Measurements from ENCODE around the gene DCLRE1B. TPM values are rescaled to one million over a fixed set of nuclear protein-coding genes. Genes with fewer than 3 reads are reported as not detected.

The DCLRE1B gene
- total RNA-seq, 1 experiment from 2014 or later, result 11.2 TPM

GRCh38 chr1:113905435-113905861 lies 322 bp downstream of the DCLRE1B start:
- peak overlapping the region; percentile 94 for H3K4me2 ChIP-seq
- 0 out of 2 replicates have a peak, but pooled peaks cover 9% of the 10 kb centered on the region for H3K36me3 ChIP-seq (ENCODE audit: low read depth)
- peaks cover 10% of the 10 kb centered on the region for H3F3A ChIP-seq (ENCODE audit: insufficient read depth, low read depth)
- intact Hi-C loops (cut with micrococcal nuclease; ENCODE audit: unreplicated experiment), result loop anchor here (1.0 kb wide), 4 partner anchors 24 to 146 kb away; partner anchors contain the start of genes HIPK1, PHTF1 and RSBN1
- no peaks in the 10 kb centered on the region for H3K9me3 ChIP-seq (ENCODE audit: insufficient read depth, low read depth)
- CTCF ChIA-PET, result interaction anchor here (1.1 to 1.5 kb wide), 2 partner anchors 23 to 31 kb away, joined by 3 to 5 read pairs; partner anchors contain the start of gene HIPK1
- H3K27ac ChIP-seq, result peak overlapping the region; percentile 21; the same call in 1 of the 2 replicates
- peak in 1 of 2 experiments; percentile 59 for DNase-seq
- H2AFZ ChIP-seq, result peak overlapping the region; percentile 100
- TSS peak; percentile 45 for BruUV-seq (replicated peaks)
- no peak for TF ChIP-seq EZH2 (IDR thresholded peaks at IDR 0.05; ENCODE audit: low read depth)
- TF ChIP-seq CTCF (conservative IDR thresholded peaks at IDR 0.05), result no peak; the same call in 1 of the 2 replicates
- H3K27me3 ChIP-seq (ENCODE audit: insufficient read depth, low read depth), result no peaks in the 10 kb centered on the region
- peaks cover 10% of the 10 kb centered on the region for H3K4me1 ChIP-seq (replicated peaks; ENCODE audit: insufficient read depth)
- peak overlapping the region; percentile 85 for H3K4me3 ChIP-seq
- no peaks in the 10 kb centered on the region for H3K9me2 ChIP-seq (ENCODE audit: insufficient read depth)
- no peaks in the 10 kb centered on the region for H4K20me1 ChIP-seq (ENCODE audit: insufficient read depth)
- peaks cover 35% of the 10 kb centered on the region for H3K79me2 ChIP-seq (ENCODE audit: low read depth)
- POLR2A ChIA-PET (ENCODE audit: unreplicated experiment), result interaction anchor here (1.0 kb wide), 1 partner anchor 24 kb away, joined by 6 read pairs; the partner anchor contains the start of gene HIPK1

- TF ChIP-seq CTCF (conservative IDR thresholded peaks at IDR 0.05), result no peak
- no peak for TF ChIP-seq EZH2 (IDR thresholded peaks at IDR 0.05; ENCODE audit: low read depth)
- no peak overlapping the region for H3K4me3 ChIP-seq
- DNase-seq, result no peak
- H3F3A ChIP-seq (ENCODE audit: insufficient read depth, low read depth), result peaks cover 5% of the 10 kb centered on the region; the same call in 1 of the 2 replicates
- no peak overlapping the region for H3K4me2 ChIP-seq
- no peaks in the 10 kb centered on the region for H3K79me2 ChIP-seq (ENCODE audit: low read depth)
- no peaks in the 10 kb centered on the region for H4K20me1 ChIP-seq (ENCODE audit: insufficient read depth)
- intact Hi-C loops (cut with micrococcal nuclease; ENCODE audit: unreplicated experiment), result no loop called here
- H3K27ac ChIP-seq, result no peak overlapping the region
- no peaks in the 10 kb centered on the region for H3K27me3 ChIP-seq (ENCODE audit: insufficient read depth, low read depth)
- H3K36me3 ChIP-seq (ENCODE audit: low read depth), result peaks cover 17% of the 10 kb centered on the region; the same call in 1 of the 2 replicates
- no peaks in the 10 kb centered on the region for H3K9me3 ChIP-seq (ENCODE audit: insufficient read depth, low read depth)
- H2AFZ ChIP-seq, result no peak overlapping the region
- ChIA-PET CTCF (interaction anchor here (0.7 kb wide), 1 partner anchor 534 kb away, joined by 7 read pairs; no protein-coding TSS in a partner anchor), POLR2A (ENCODE audit: unreplicated experiment) (no interaction called here)
- H3K9me2 ChIP-seq (ENCODE audit: insufficient read depth), result no peaks in the 10 kb centered on the region
- no peaks in the 10 kb centered on the region; the same call in 1 of the 2 replicates for H3K4me1 ChIP-seq (replicated peaks; ENCODE audit: insufficient read depth)
- no TSS peak for BruUV-seq (replicated peaks)
Measured at GRCh38 chr1:113912594-113913311, 7.6 kb downstream of the DCLRE1B start.

GRCh38 chr1:113913312-113913668 lies 8.2 kb downstream of the DCLRE1B start:
- ChIA-PET POLR2A (ENCODE audit: unreplicated experiment) (interaction anchor here (0.5 kb wide), 1 partner anchor 21 kb away, joined by 5 read pairs; no protein-coding TSS in a partner anchor), CTCF (interaction anchor here (0.7 kb wide), 1 partner anchor 533 kb away, joined by 7 read pairs; no protein-coding TSS in a partner anchor)
- H4K20me1 ChIP-seq (ENCODE audit: insufficient read depth), result no peaks in the 10 kb centered on the region
- H3K36me3 ChIP-seq (ENCODE audit: low read depth), result peaks cover 12% of the 10 kb centered on the region; the same call in 1 of the 2 replicates
- no peak for TF ChIP-seq EZH2 (IDR thresholded peaks at IDR 0.05; ENCODE audit: low read depth)
- no peak for TF ChIP-seq CTCF (conservative IDR thresholded peaks at IDR 0.05)
- no peaks in the 10 kb centered on the region for H3K9me3 ChIP-seq (ENCODE audit: insufficient read depth, low read depth)
- no peak overlapping the region for H3K4me2 ChIP-seq
- no peaks in the 10 kb centered on the region; the same call in 1 of the 2 replicates for H3K4me1 ChIP-seq (replicated peaks; ENCODE audit: insufficient read depth)
- intact Hi-C loops (cut with micrococcal nuclease; ENCODE audit: unreplicated experiment), result no loop called here
- no peak overlapping the region for H3K27ac ChIP-seq
- no peak overlapping the region for H2AFZ ChIP-seq
- H3K4me3 ChIP-seq, result no peak overlapping the region
- peaks cover 10% of the 10 kb centered on the region; the same call in 1 of the 2 replicates for H3F3A ChIP-seq (ENCODE audit: insufficient read depth, low read depth)
- no peak for DNase-seq
- H3K79me2 ChIP-seq (ENCODE audit: low read depth), result no peaks in the 10 kb centered on the region
- no TSS peak for BruUV-seq (replicated peaks)
- no peaks in the 10 kb centered on the region for H3K27me3 ChIP-seq (ENCODE audit: insufficient read depth, low read depth)
- H3K9me2 ChIP-seq (ENCODE audit: insufficient read depth), result no peaks in the 10 kb centered on the region
